GM12878 (cell line): ENCODE data around the gene IGF2BP1. TPM values are rescaled to one million over a fixed set of nuclear protein-coding genes. Genes with fewer than 3 reads are reported as not detected.

Source experiments
- ATAC-seq: fragments of 200-7000 bp; cut with Tn5 transposase; 3 replicates; pipeline ENCODE4 v1.9.1; 2020; ENCODE audit warnings: mild to moderate bottlenecking, moderate library complexity
- BruUV-seq: library from RNA; stranded (reverse); fragments of 400-500 nt; replicated peaks from 2 replicates; lab custom pipeline; 2021; lab: Mats Ljungman, UMichigan
- CTCF ChIA-PET: fragments of 300-600 bp; sonication (Branson Sonifier 250); formaldehyde crosslinking; extraction: SDS; loops from one replicate; lab custom pipeline; 2021; ENCODE audit warnings: inconsistent platforms; lab: Yijun Ruan, JAX
- POLR2A ChIA-PET: fragments of 350-600 bp; formaldehyde crosslinking; extraction: SDS; loops from one replicate; lab custom pipeline; 2021; ENCODE audit warnings: inconsistent platforms; lab: Charles Lee
- RAD21 ChIA-PET: fragments of 300-600 bp; sonication (Branson Sonifier 250); formaldehyde crosslinking; loops from one replicate; lab custom pipeline; 2023; ENCODE audit warnings: antibody characterized with exemption; ENCODE audit not compliant: unreplicated experiment; lab: Charles Lee
- SMC1A ChIA-PET: fragments of 300-600 bp; sonication (Branson Sonifier 250); formaldehyde crosslinking; loops from one replicate; lab custom pipeline; 2023; ENCODE audit not compliant: unreplicated experiment, uncharacterized antibody; lab: Charles Lee
- DNase-seq: peaks from one replicate; pipeline ENCODE4 v3.0.0-alpha.2; 2011; ENCODE audit warnings: low read depth, low spot score
- FAIRE-seq: peaks from 3 replicates; lab custom pipeline; 2011; peaks lifted over from hg19 to GRCh38; lab: Jason Lieb, UNC
- H2AFZ ChIP-seq: 2 replicates; pipeline ENCODE4 v1.6.0; 2011; ENCODE audit warnings: low read depth, low read length, control low read depth; ENCODE audit not compliant: control insufficient read depth
- H3K27ac ChIP-seq: 2 replicates; pipeline ENCODE4 v1.5.1; 2011; ENCODE audit warnings: control low read depth; ENCODE audit not compliant: control insufficient read depth, insufficient read depth
- H3K27me3 ChIP-seq, 2 experiments: replicated peaks in 1 of 2; 2 replicates each; pipeline versions ENCODE4 v1.6.0 to v1.6.1; 2011; ENCODE audit warnings: low read length in 1 of 2; ENCODE audit not compliant: control insufficient read depth in 2 of 2, insufficient read depth in 2 of 2
- H3K36me3 ChIP-seq, 2 experiments: 2 replicates each; pipeline ENCODE4 v1.5.1; 2011; ENCODE audit warnings: low read length in 1 of 2; ENCODE audit not compliant: control insufficient read depth in 2 of 2, insufficient read depth in 2 of 2
- H3K4me1 ChIP-seq: 2 replicates; pipeline ENCODE4 v1.6.1; 2011; ENCODE audit warnings: mild to moderate bottlenecking, low read length, moderate library complexity, mixed read lengths; ENCODE audit not compliant: control insufficient read depth, insufficient read depth
- H3K4me2 ChIP-seq: 2 replicates; pipeline ENCODE4 v1.6.0; 2011; ENCODE audit warnings: control low read depth; ENCODE audit not compliant: control insufficient read depth, insufficient read depth
- H3K4me3 ChIP-seq: fragments of 200-600 bp; sonication (generic); 2 replicates; pipeline ENCODE4 v1.5.1; 2016
- H3K79me2 ChIP-seq: 2 replicates; pipeline ENCODE4 v1.6.0; 2011; ENCODE audit warnings: low read length; ENCODE audit not compliant: control insufficient read depth, insufficient read depth
- H3K9ac ChIP-seq: 2 replicates; pipeline ENCODE4 v1.8.0; 2011; ENCODE audit warnings: low read length, control low read depth, mixed read lengths; ENCODE audit not compliant: control insufficient read depth, insufficient read depth
- H3K9me3 ChIP-seq: replicated peaks from 3 replicates; pipeline ENCODE4 v1.5.1; 2011; ENCODE audit warnings: mild to moderate bottlenecking, low read length; ENCODE audit not compliant: control insufficient read depth, insufficient read depth
- H4K20me1 ChIP-seq: 2 replicates; pipeline ENCODE4 v1.6.0; 2011; ENCODE audit not compliant: control insufficient read depth, insufficient read depth
- ASH2L ChIP-seq: fragments of 300-600, 200-600 bp; sonication (generic); IDR thresholded peaks from 2 replicates; pipeline ENCODE4 v1.6.1; 2017; ENCODE audit warnings: low read depth, mild to moderate bottlenecking, borderline replicate concordance
- BCLAF1 ChIP-seq: fragments of 450-650 bp; IDR thresholded peaks from 2 replicates; pipeline ENCODE4 v1.6.1; 2017; ENCODE audit warnings: antibody characterized with exemption, mild to moderate bottlenecking, moderate library complexity
- DPF2 ChIP-seq: fragments of 450-650 bp; IDR thresholded peaks from 2 replicates; pipeline ENCODE4 v1.6.1; 2017; ENCODE audit warnings: mild to moderate bottlenecking
- E2F4 ChIP-seq: IDR thresholded peaks from 2 replicates; pipeline ENCODE4 v1.6.1; 2012; ENCODE audit warnings: low read depth, low read length, improper control_type of control experiment
- FOXM1 ChIP-seq: IDR thresholded peaks from 2 replicates; pipeline ENCODE4 v1.6.1; 2012; ENCODE audit warnings: low read depth, mild to moderate bottlenecking, inconsistent platforms, low read length, moderate library complexity
- HDGF ChIP-seq: fragments of 450-650 bp; IDR thresholded peaks from 2 replicates; pipeline ENCODE4 v1.6.1; 2016; ENCODE audit warnings: antibody characterized with exemption
- IKZF2 ChIP-seq, 2 experiments: fragments of 450-650 bp; IDR thresholded peaks; 2 replicates each; pipeline ENCODE4 v1.6.1; 2017; ENCODE audit warnings: mild to moderate bottlenecking in 2 of 2, moderate library complexity in 2 of 2
- IRF4 ChIP-seq: IDR thresholded peaks from 2 replicates; pipeline ENCODE4 v1.6.1; 2011; ENCODE audit warnings: low read depth, low read length
- KAT2A ChIP-seq: conservative IDR thresholded peaks from 2 replicates; pipeline ENCODE4 v1.6.1; 2011; ENCODE audit warnings: low read depth, low read length; ENCODE audit not compliant: control insufficient read depth
- NFIC ChIP-seq: IDR thresholded peaks from 2 replicates; pipeline ENCODE4 v1.6.1; 2012; ENCODE audit warnings: low read depth, mild to moderate bottlenecking, inconsistent platforms, low read length, moderate library complexity
- RCOR1 ChIP-seq: conservative IDR thresholded peaks from 2 replicates; pipeline ENCODE4 v1.6.1; 2012; ENCODE audit warnings: low read depth, low read length, improper control_type of control experiment
- RELA ChIP-seq: fragments of 450-650 bp; IDR thresholded peaks from 2 replicates; pipeline ENCODE4 v1.8.0; 2014; ENCODE audit warnings: borderline replicate concordance; ENCODE audit not compliant: partially characterized antibody
- SIX5 ChIP-seq: IDR thresholded peaks from 2 replicates; pipeline ENCODE4 v1.6.1; 2011; ENCODE audit warnings: mild to moderate bottlenecking, low read depth, low read length, moderate library complexity; ENCODE audit not compliant: severe bottlenecking
- ZNF274 ChIP-seq: IDR thresholded peaks from one replicate; pipeline ENCODE4 v1.8.0; 2011; ENCODE audit not compliant: insufficient read length, insufficient read depth
- ZNF622 ChIP-seq: fragments of 450-650 bp; IDR thresholded peaks from 2 replicates; pipeline ENCODE4 v1.6.1; 2017; ENCODE audit warnings: mild to moderate bottlenecking, inconsistent platforms
- WGBS: methylation state at CpG from one replicate; pipeline ENCODE4 v1.1.6; 2016; ENCODE audit warnings: low lambda C conversion rate; ENCODE audit not compliant: insufficient replicate concordance, insufficient coverage; ENCODE audit errors: missing lambda C conversion rate; 5-methylcytosine and 5-hydroxymethylcytosine counted together
- in situ Hi-C: fragments of 300-500 bp; cut with MboI; formaldehyde crosslinking; loops from 9 replicates; pipeline ENCODE4 v1.14.3; 2018; ENCODE audit warnings: mixed read lengths
- intact Hi-C: fragments of 100-400 bp; cut with micrococcal nuclease; formaldehyde crosslinking; loops from one replicate; pipeline ENCODE4 v1.14.2; 2022; ENCODE audit not compliant: unreplicated experiment
- polyA plus RNA-seq, 11 experiments: library from polyadenylated mRNA; depleted of rRNA in 4 of 11; unstranded in 6 of 11; stranded (reverse) in 5 of 11; fragments of >200 nt; fragmentation: Nextera tagmentation in 4 of 11; fragmentation: Illumina TruSeq in 1 of 11; extraction: Ambion mirVana in 4 of 11; extraction: Trizol in 1 of 11; gene quantifications; 1 replicate in 1 of 11; 2 replicates in 10 of 11; pipeline versions ENCODE4 v1.2.1 to v1.2.3, GENCODE V29; 2011 to 2016; ENCODE audit warnings: inconsistent platforms in 2 of 11, missing spikeins in 2 of 11, low read depth in 1 of 11
- total RNA-seq, 4 experiments: library from RNA; depleted of rRNA in 3 of 4; stranded (reverse); fragments of >200 nt in 3 of 4; fragmentation: Illumina TruSeq in 1 of 4; extraction: Trizol in 1 of 4; gene quantifications; 2 replicates each; pipeline versions ENCODE4 v1.2.1 to v1.2.3, GENCODE V29; 2013 to 2021

IGF2BP1 gene
- total and polyA plus RNA-seq, 10 of the 15 experiments (the other 5 are each of a cell fraction or from before 2014, with no cell fraction given), result 0.04 to 2.4 (median 0.13) TPM; not detected in 1

GRCh38 chr17:48992444-48992843, 4.7 kb upstream of the IGF2BP1 start:
- Histone ChIP-seq H3K9ac (no peak overlapping the region), H4K20me1 (no peaks in the 10 kb centered on the region), H3K4me2 (no peak overlapping the region), H3K79me2 (no peaks in the 10 kb centered on the region), H3K36me3 (no peaks in the 10 kb centered on the region), H3K4me3 (no peak overlapping the region), H3K4me1 (peaks cover under 1% of the 10 kb centered on the region; the same call in 1 of the 2 replicates), H3K27ac (no peak overlapping the region), H2AFZ (no peak overlapping the region), H3K9me3 (no peaks in the 10 kb centered on the region), H3K27me3 (peaks cover 7% of the 10 kb centered on the region in 2 experiments)
- ATAC-seq, result no peak
- intact Hi-C loops, result no loop called here
- ChIA-PET CTCF (interaction anchor here (1.2 kb wide), 1 partner anchor 40 kb away, joined by 4 read pairs; no protein-coding TSS in a partner anchor), POLR2A (no interaction called here), RAD21 (no interaction called here), SMC1A (no interaction called here)
- FAIRE-seq, result no peak
- in situ Hi-C loops, result no loop called here
- no peak for DNase-seq
- 13% methylated on average over 2 of the region's 2 CpGs for WGBS
- no TSS peak for BruUV-seq
- TF ChIP-seq RCOR1 (no peak), BCLAF1 (no peak), ZNF622 (no peak), ZNF274 (no peak), HDGF (no peak), RELA (no peak), NFIC (no peak), IRF4 (no peak), E2F4 (no peak), KAT2A (no peak), DPF2 (no peak), SIX5 (no peak), IKZF2 (IDR thresholded peaks at IDR 0.05) (no peak), ASH2L (no peak), FOXM1 (no peak)
